Measurements from ENCODE around the gene NUP42. TPM values are rescaled to one million over a fixed set of nuclear protein-coding genes. Genes with fewer than 3 reads are reported as not detected.

Gene NUP42
- total and polyA plus RNA-seq, 9 of the 15 experiments (the other 6 are each of a cell fraction or from before 2014, with no cell fraction given), result 41.8 to 86.4 (median 71.2) TPM

- TF ChIP-seq YY1 (IDR thresholded peaks at IDR 0.05; ENCODE audit: borderline replicate concordance in 1 of 3, control insufficient read depth in 1 of 3, extremely low read depth in 1 of 3, insufficient read depth in 3 of 3, insufficient read length in 1 of 3, insufficient replicate concordance in 2 of 3, low read depth in 1 of 3, low read length in 2 of 3) (peak in 1 of 3 experiments; percentile 15), PML (IDR thresholded peaks at IDR 0.05; ENCODE audit: low read length) (no peak), ZNF384 (IDR thresholded peaks at IDR 0.05; ENCODE audit: low read depth, low read length) (0 out of 2 replicates have a peak, but pooled peaks have one; percentile 60), ATF1 (CRISPR knock-in tag; IDR thresholded peaks at IDR 0.05) (no peak), ATF1 (tag; IDR thresholded peaks at IDR 0.05) (peak; percentile 36; the same call in 1 of the 2 replicates)
Measured at GRCh38 chr7:23234569-23235296, 52.9 kb downstream of the NUP42 start (continued).

- DNase-seq (ENCODE audit: extremely low read depth in 1 of 4, low spot score in 3 of 4) (no peak), FAIRE-seq (no peak), ATAC-seq (0 out of 3 replicates have a peak, but pooled peaks have one; percentile 20)
- WGBS (ENCODE audit: insufficient coverage, low coverage, missing lambda C conversion rate), result 57% methylated on average over 6 of the region's 6 CpGs
- intact Hi-C loops (cut with micrococcal nuclease) (no loop called here), in situ Hi-C loops (cut with MboI) (no loop called here)
- H3K27ac ChIP-seq (ENCODE audit: extremely low read depth, low read depth, low read length), result no peak overlapping the region
- H3K9ac ChIP-seq (ENCODE audit: insufficient read depth in 1 of 2, low read depth in 2 of 2, low read length in 2 of 2), result no peak overlapping the region
- H3K4me3 ChIP-seq, result no peak overlapping the region
- no peaks in the 10 kb centered on the region for H3K27me3 ChIP-seq (ENCODE audit: control insufficient read depth in 2 of 2, insufficient read depth in 2 of 2, low read length in 2 of 2)
- TF ChIP-seq TFE3 (CRISPR knock-in tag; IDR thresholded peaks at IDR 0.05) (peak; percentile 43), USF1 (CRISPR knock-in tag; IDR thresholded peaks at IDR 0.05) (peak; percentile 54; the same call in 1 of the 2 replicates), SRSF3 (IDR thresholded peaks at IDR 0.05; ENCODE audit: insufficient read depth, low read length) (no peak), USF2 (CRISPR knock-in tag; IDR thresholded peaks at IDR 0.05) (peak; percentile 64), CHD1 (IDR thresholded peaks at IDR 0.05; ENCODE audit: low read length) (no peak), FOXK2 (conservative IDR thresholded peaks at IDR 0.05 in 1 of 2, IDR thresholded peaks at IDR 0.05 in 1 of 2; ENCODE audit: low read depth in 2 of 2) (no peak), RAD51 (IDR thresholded peaks at IDR 0.05; ENCODE audit: borderline replicate concordance, low read depth) (peak; percentile 69)
- no peaks in the 10 kb centered on the region for H3K79me2 ChIP-seq (ENCODE audit: control insufficient read depth, insufficient read depth, low read length)
- H3K36me3 ChIP-seq (ENCODE audit: control insufficient read depth, insufficient read depth, low read length), result no peaks in the 10 kb centered on the region
- POLR2A ChIA-PET, result interaction anchor here (0.8 kb wide), 1 partner anchor 45 kb away, joined by 3 read pairs; no protein-coding TSS in a partner anchor
- H4K20me1 ChIP-seq (replicated peaks; ENCODE audit: control insufficient read depth, insufficient read depth, low read length), result no peaks in the 10 kb centered on the region
- CTCF ChIA-PET (ENCODE audit: low intra/inter-chr PET ratio), result no interaction called here
- H3K9me3 ChIP-seq (replicated peaks; ENCODE audit: control insufficient read depth, insufficient read depth, low read depth, low read length), result no peaks in the 10 kb centered on the region
- H3K4me1 ChIP-seq (replicated peaks in 1 of 2; ENCODE audit: control insufficient read depth in 2 of 2, insufficient read depth in 2 of 2, low read length in 2 of 2), result peaks cover 0 to 17% of the 10 kb centered on the region in 2 experiments; a peak in 2 of 5 replicates
- H2AFZ ChIP-seq (ENCODE audit: low read depth, low read length), result peak overlapping the region; percentile 2
- no TSS peak for BruUV-seq (replicated peaks)
- no peaks in the 10 kb centered on the region for H3K9me1 ChIP-seq (ENCODE audit: control insufficient read depth, insufficient read depth, low read length)
- no peak overlapping the region for H3K4me2 ChIP-seq (ENCODE audit: insufficient read depth, low read length)
Measured at GRCh38 chr7:23235813-23236221, 54.0 kb downstream of the NUP42 start.
